Testis (tissue), 2 donors: ENCODE measurements around the gene MN1.

Experiments used
- CTCF ChIP-seq, 3 experiments: fragments of 450-650 bp in 2 of 3; fragments of 200-600 bp in 1 of 3; sonication (generic) in 1 of 3; IDR thresholded peaks; one replicate each; pipeline ENCODE4 v1.5.1; 2016 to 2019; ENCODE audit warnings: antibody characterized with exemption in 3 of 3, mild to moderate bottlenecking in 2 of 3, moderate library complexity in 1 of 3
- POLR2A ChIP-seq: fragments of 450-650 bp; IDR thresholded peaks from one replicate; pipeline ENCODE4 v1.6.1; 2017; ENCODE audit warnings: antibody characterized with exemption, mild to moderate bottlenecking, moderate library complexity

GRCh38 chr22:27725661-27726060 is 75.9 kb downstream of the MN1 start:
- no peak for TF ChIP-seq POLR2A
- no peak for TF ChIP-seq CTCF (IDR thresholded peaks at IDR 0.05)
